ENCODE results near the gene PEX5L.

DNA sequence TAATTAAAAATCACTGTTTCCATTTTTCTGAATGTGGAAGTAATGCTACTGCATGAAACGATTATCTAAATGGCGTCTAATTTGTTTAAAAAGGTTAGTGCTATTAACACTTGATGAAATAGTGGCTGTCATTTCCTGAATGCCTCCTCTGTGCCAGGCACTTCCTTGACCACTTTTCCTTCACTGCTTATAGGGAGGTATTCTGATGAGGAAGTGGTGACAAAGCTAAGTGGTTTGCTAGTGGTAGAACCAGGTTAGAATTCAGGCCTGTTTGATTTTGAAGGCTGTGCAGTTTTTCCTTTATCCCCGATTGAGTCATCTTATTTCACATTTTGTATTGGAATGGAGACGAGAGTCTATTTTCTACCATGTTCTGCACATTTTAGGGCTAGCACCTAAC, 264.9 kb downstream of the PEX5L start:
- no peak for TF ChIP-seq EP300 (IDR thresholded peaks at IDR 0.05)
- TF ChIP-seq RAD21 (conservative IDR thresholded peaks at IDR 0.05 in 1 of 2, IDR thresholded peaks at IDR 0.05 in 1 of 2): no peak
- no peak for TF ChIP-seq ELK1 (IDR thresholded peaks at IDR 0.05; ENCODE audit: low read depth, low read length)

Measured in A549 (cell line).